GM23248 (cell line): ENCODE measurements around the gene ID1.
"Not testable (repeated sequence)": the region's sequence is repeated elsewhere in the genome, so short reads cannot be mapped to it uniquely, and the experiment has no call there.

Experiments used
- EZH2 ChIP-seq: fragments of 200-600 bp; sonication (generic); IDR thresholded peaks from 2 replicates; pipeline ENCODE4 v1.6.1; 2018; ENCODE audit warnings: antibody characterized with exemption, mild to moderate bottlenecking; ENCODE audit not compliant: insufficient read depth, poor library complexity, severe bottlenecking
- EZH2phosphoT487 ChIP-seq: fragments of 200-600 bp; sonication (generic); IDR thresholded peaks from 2 replicates; pipeline ENCODE4 v1.6.1; 2018; ENCODE audit warnings: antibody characterized with exemption, moderate library complexity, mild to moderate bottlenecking, low read depth; ENCODE audit not compliant: insufficient read depth

DNA sequence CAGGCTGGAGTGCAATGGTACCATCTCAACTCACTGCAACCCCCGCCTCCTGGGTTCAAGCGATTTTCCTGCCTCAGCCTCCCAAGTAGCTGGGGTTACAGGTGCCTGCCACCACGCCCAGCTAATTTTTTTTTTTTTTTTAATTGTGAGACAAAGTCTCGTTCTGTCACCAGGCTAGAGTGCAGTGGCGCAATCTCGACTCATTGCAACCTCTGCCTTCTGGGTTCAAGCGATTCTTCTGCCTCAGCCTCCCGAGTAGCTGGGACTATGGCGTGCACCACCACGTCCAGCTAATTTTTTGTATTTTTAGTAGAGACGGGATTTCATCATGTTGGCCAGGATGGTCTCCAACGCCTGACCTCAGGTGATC, 7.2 kb downstream of the ID1 start:
- TF ChIP-seq EZH2, EZH2phosphoT487: not testable (repeated sequence)
